Effector memory CD4-positive, alpha-beta T cell (primary cell): ENCODE results near the gene SLC43A2.

ENCODE experiments used
- DNase-seq, 3 donors: peaks; one replicate each; pipeline ENCODE4 v3.0.0-alpha.2; 2020
- H3K27ac ChIP-seq: 2 replicates; pipeline ENCODE4 v1.7.0; 2013; ENCODE audit warnings: mild to moderate bottlenecking, low read length, moderate library complexity; ENCODE audit not compliant: insufficient read depth, poor library complexity, severe bottlenecking
- H3K27me3 ChIP-seq: replicated peaks from 2 replicates; pipeline ENCODE4 v1.7.0; 2013; ENCODE audit warnings: mild to moderate bottlenecking, low read length; ENCODE audit not compliant: insufficient read depth, control insufficient read depth, poor library complexity, severe bottlenecking
- H3K36me3 ChIP-seq: 2 replicates; pipeline ENCODE4 v1.7.0; 2013; ENCODE audit warnings: mild to moderate bottlenecking, low read length, moderate library complexity; ENCODE audit not compliant: control insufficient read depth, insufficient read depth
- H3K4me1 ChIP-seq: 2 replicates; pipeline ENCODE4 v1.7.0; 2013; ENCODE audit warnings: low read length, mild to moderate bottlenecking; ENCODE audit not compliant: control insufficient read depth, insufficient read depth, poor library complexity, severe bottlenecking
- H3K4me3 ChIP-seq: 2 replicates; pipeline ENCODE4 v1.7.0; 2013; ENCODE audit warnings: low read length, low read depth, mild to moderate bottlenecking; ENCODE audit not compliant: insufficient read depth, poor library complexity, severe bottlenecking
- H3K9me3 ChIP-seq: 2 replicates; pipeline ENCODE4 v1.7.0; 2013; ENCODE audit warnings: mild to moderate bottlenecking, low read length, moderate library complexity; ENCODE audit not compliant: control insufficient read depth

The SLC43A2 gene

DNA sequence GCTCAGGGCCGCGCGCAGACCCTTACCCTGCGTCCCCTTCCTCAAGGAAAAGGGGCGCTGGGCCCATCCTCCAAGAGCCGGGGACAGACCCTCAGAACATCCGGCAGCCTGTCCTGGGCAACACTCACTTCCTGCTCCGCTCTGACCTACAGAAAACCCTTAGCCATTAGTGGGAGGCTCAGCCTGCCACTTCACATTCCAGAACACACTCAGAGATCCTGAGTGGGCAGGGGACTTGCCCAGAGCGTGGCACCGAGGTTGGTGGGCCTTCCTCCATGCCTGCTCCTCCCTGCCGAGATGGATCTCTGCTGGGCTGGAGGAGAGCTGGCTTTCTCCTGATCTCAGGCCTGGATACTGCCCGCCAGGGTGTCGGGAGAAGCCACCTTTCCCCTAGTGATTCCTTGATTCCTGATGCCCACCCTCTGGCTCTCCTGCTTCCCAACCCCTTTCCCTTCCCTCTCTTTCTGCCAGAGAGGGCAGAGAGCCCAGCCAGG lies 15.4 kb upstream of the SLC43A2 start:
- Histone ChIP-seq H3K27me3 (no peaks in the 10 kb centered on the region), H3K4me3 (peak overlapping the region; percentile 48), H3K9me3 (no peaks in the 10 kb centered on the region), H3K4me1 (peaks cover 25% of the 10 kb centered on the region), H3K27ac (no peak overlapping the region), H3K36me3 (no peaks in the 10 kb centered on the region)
- DNase-seq = no peak

DNA sequence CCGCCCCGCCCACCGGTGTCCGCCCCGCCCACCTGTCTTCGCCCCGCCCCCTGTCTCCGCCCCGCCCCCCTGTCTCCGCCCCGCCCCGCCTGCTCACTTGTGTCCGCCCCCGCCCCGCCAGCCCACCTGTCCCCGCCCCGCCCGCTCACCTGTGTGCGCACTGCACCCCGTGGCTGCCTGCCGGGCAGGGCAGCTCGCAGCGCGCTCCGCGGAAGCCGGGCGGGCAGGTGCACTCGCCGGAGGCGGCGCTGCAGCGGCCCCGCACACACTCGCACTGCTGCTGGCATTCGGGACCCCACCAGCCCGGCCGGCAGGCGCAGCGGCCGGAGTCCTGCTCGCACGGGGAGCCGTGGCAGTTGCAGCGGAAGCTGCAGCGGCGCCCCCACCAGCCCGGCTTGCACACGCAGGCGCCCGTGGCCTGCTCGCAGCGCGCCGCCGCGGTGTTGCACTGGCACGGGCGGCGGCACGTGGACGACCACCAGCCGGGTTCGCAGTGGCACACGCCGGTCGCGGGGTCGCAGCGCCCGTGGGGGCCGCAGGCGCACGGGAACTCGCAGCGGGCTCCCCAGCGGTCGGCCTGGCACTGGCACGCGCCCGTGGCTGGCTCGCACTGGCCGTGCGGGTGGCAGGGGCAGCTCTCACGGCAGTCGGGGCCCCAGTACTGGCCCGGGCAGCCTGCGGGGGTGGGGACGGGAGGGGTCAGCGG lies 14.8 kb upstream of the SLC43A2 start:
- Histone ChIP-seq H3K27me3 (no peaks in the 10 kb centered on the region), H3K36me3 (no peaks in the 10 kb centered on the region), H3K4me3 (peak overlapping the region; percentile 48), H3K9me3 (no peaks in the 10 kb centered on the region), H3K27ac (no peak overlapping the region), H3K4me1 (peaks cover 22% of the 10 kb centered on the region)
- peak; percentile 68 to 73 (median 70) for DNase-seq

DNA sequence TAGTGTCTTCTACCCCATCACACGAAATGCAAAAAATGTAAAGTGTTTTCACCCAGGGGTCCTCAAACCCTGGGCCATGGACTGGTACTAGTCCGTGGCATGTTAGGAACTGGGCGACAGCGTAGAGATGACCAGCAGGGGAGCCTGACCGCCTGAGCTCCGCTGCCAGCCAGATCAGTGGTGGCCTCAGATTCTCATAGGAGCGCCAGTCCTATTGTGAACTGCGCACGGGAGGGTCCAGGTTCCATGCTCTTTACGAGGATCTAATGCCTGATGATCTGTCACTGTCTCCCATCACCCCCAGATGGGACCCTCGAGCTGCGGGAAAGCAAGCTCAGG lies 12.4 kb upstream of the SLC43A2 start:
- H3K36me3 ChIP-seq = no peaks in the 10 kb centered on the region
- peaks cover 16% of the 10 kb centered on the region for H3K4me1 ChIP-seq
- H3K4me3 ChIP-seq = no peak overlapping the region
- H3K9me3 ChIP-seq = no peaks in the 10 kb centered on the region
- no peaks in the 10 kb centered on the region for H3K27me3 ChIP-seq
- no peak for DNase-seq
- H3K27ac ChIP-seq = no peak overlapping the region

DNA sequence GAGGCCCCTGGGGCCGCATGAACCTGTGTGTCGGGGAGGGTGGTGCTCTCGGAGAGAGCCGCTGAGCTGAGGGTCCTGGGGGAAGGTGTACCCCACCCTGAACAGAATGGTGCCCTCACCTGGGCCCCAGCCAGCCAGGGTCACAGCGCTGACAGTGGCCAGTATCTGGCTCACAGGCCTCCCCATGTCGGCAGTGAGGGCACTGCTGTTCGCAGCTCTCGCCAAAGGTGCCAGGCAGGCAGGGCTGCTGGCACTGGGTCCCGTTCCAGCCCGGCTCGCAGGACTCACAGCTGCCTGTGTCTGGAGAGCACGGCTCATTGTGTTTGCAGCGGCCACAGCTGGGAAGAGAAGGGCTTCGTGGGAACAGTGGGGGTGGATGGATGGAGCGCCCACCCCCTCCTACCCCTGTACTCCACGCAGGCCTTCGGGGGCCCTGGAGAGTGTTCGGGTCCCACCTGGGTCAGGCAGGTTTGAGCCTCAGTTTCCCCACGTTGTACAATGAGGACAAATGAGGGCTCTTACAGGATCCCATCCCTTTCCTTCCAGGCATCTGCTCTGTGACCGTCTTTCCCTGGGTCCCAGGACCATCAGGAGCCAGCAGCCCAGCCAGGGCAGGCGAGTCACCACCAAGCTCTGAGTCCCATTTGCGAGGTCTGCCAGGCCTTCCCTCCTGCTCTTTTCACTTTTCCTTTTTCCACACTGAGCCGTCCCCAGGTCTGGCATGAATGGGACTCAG lies 11.9 kb upstream of the SLC43A2 start:
- Histone ChIP-seq H3K9me3 (no peaks in the 10 kb centered on the region), H3K4me1 (peaks cover 16% of the 10 kb centered on the region), H3K27ac (no peak overlapping the region), H3K36me3 (no peaks in the 10 kb centered on the region), H3K27me3 (no peaks in the 10 kb centered on the region), H3K4me3 (no peak overlapping the region)
- DNase-seq = no peak

DNA sequence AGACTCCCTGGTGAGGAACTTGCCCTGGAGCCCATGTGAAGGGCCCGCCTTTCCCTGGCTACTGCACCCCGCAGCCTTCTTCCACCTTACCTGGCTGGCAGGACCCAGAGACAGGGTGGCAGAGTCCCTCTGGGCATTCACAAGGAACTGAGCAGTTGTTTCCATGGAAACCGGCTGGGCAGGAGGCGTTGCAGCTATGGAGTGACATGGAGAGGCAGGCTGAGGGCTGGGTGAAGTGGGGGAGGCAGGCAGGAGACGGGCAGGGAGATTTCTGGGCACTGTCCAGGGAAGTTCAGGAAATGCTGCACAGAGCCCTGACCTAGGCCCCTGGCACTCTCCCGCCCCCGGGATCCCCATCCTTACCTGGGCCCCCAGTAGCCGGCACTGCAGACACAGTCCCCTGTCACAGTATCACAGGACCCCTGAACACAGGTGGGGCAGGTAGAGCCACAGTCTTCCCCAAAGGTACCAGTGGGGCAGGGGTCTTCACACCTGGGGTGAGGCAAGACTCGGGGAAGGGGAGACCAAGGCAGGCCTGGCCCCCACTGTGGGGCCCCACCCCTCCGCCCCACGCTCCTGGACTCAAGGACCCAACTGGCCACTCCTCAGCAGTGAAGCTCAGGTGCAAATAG lies 11.0 kb upstream of the SLC43A2 start:
- no peak overlapping the region for H3K4me3 ChIP-seq
- no peaks in the 10 kb centered on the region for H3K36me3 ChIP-seq
- no peaks in the 10 kb centered on the region for H3K27me3 ChIP-seq
- no peak overlapping the region for H3K27ac ChIP-seq
- no peak for DNase-seq
- no peaks in the 10 kb centered on the region for H3K9me3 ChIP-seq
- peaks cover 13% of the 10 kb centered on the region for H3K4me1 ChIP-seq

DNA sequence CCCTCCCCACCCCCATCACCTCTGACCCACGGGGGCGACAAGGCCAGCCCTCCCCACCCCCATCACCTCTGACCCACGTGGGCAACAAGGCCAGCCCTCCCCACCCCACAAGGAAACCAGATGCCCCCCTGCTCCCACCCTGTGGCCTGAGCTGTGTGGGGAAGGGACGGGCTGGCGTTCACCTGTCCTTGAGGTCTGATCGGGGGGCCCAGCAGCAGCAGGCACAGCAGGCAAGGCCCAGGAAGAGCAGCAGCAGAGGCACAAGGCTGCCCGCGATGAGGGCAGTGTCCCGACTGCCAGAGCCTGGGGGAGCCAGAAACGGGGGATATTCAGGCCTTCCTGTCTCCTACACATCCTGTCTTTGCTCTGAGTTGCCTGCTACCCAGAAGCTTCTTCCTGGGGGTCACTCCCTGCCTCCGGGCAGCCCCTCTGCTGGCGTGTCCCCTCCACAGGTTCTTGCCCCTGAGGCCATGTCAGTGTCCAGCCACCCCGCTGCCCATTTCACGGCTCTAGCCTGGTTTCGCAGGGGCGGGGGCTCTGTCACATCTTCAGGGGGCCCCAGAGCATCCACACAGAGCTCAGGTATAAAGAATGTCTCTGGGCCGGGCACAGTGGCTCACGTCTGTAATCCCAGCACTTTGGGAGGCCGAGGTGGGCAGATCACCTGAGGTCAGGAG lies 10.1 kb upstream of the SLC43A2 start:
- H3K27me3 ChIP-seq = no peaks in the 10 kb centered on the region
- no peak overlapping the region for H3K27ac ChIP-seq
- no peak for DNase-seq
- peaks cover 4% of the 10 kb centered on the region for H3K4me1 ChIP-seq
- no peak overlapping the region for H3K4me3 ChIP-seq
- no peaks in the 10 kb centered on the region for H3K36me3 ChIP-seq
- H3K9me3 ChIP-seq = no peaks in the 10 kb centered on the region

DNA sequence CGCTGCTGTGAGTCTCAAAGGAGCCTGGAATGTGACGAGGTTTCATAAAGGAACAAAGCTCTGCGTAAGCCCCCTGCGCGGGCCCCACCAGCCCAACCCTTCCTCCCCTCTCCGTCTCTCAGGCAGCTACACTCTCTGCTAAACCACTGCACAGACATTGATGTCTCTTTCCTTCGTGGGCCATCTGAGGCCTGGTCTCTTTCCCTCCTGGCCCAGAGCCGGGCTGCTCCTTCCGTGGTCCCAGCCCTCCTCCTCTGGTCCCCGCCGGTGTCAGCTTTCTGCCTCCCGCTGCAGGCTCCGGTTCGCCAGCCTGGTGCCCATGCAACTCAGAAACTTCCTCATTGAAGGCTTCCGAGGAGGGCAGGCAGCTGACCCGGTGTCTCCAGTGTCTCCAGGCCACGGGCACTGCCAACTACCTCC lies 9.5 kb upstream of the SLC43A2 start:
- no peak for DNase-seq
- Histone ChIP-seq H3K27me3 (no peaks in the 10 kb centered on the region), H3K36me3 (no peaks in the 10 kb centered on the region), H3K4me1 (no peaks in the 10 kb centered on the region), H3K4me3 (no peak overlapping the region), H3K27ac (no peak overlapping the region), H3K9me3 (no peaks in the 10 kb centered on the region)

DNA sequence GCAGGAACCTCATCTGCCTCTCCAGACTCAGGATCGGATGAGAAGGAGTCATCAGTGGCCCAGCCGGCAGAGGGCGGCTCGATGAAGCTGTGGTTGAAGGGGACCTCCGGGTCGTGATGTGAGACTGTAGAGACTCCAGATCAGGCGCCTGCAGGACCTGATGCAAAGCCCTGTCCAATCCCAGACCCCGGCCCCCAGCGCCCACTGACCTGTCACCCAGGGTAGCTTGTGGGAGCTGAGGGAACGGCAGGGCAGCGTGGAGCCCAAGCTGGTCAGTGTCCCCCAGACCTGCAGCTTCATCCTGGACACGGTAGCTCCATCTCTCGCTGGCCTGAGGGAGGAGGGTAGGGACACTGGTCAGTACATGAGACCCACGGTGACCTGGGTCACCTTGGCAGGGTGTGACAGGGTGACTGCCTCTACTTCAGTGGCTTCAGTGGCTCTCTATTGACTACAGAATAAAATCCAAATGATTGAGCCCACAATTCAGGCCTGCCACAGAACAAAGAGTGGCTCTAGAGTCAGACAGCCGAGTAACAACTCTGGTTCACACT lies 8.2 kb upstream of the SLC43A2 start:
- no peak for DNase-seq
- Histone ChIP-seq H3K4me3 (no peak overlapping the region), H3K27ac (no peak overlapping the region), H3K36me3 (no peaks in the 10 kb centered on the region), H3K27me3 (no peaks in the 10 kb centered on the region), H3K4me1 (no peaks in the 10 kb centered on the region), H3K9me3 (no peaks in the 10 kb centered on the region)

DNA sequence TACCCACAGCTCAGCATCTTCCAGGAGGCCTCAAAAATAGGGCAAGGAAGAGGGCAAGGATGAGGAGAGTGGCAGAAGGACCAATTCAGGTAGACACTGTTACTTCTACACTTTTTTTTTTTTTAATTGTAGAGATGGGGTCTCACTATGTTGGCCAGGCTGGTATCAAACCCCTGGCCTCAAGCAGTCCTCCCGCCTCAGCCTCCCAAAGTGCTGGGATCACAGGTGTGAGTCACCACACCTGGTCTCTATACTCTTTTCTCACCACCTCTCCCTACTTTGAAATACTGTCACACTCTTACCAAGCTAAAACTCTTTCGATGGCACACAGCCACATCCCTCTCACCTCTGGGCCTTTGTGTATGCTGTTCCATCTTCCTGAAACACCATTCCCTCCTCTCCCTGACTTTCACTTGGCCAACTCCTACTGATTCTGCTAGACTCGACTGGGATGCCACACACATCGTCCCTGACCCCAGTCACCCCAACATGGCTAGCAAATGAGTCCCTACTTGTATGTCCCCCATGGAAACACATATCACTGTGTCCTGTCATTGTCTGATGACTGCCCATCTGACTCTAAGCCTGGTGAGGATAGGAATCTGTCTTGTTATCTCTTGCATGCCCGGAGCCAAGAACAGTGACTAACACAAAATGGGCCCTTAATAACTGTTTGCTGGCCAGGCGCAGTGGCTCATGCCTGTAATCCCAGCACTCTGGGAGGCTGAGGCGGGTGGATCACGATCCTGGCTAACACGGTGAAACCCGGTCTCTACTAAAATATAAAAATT lies 7.2 kb upstream of the SLC43A2 start:
- no peak for DNase-seq
- Histone ChIP-seq H3K9me3 (no peaks in the 10 kb centered on the region), H3K27me3 (no peaks in the 10 kb centered on the region), H3K4me3 (no peak overlapping the region), H3K27ac (no peak overlapping the region), H3K4me1 (no peaks in the 10 kb centered on the region), H3K36me3 (no peaks in the 10 kb centered on the region)
